Amygdala (tissue), 56 donors: ENCODE results near the gene KLK1.
A peak's percentile ranks its signal among the peaks of the same experiment; 100 is the strongest.
"Not testable (repeated sequence)": the region's sequence is repeated elsewhere in the genome, so short reads cannot be mapped to it uniquely, and the experiment has no call there.

Experiments
- DNase-seq, 56 donors: peaks; one replicate each; lab custom pipeline; 2025; lab: John Stamatoyannopoulos, UW

Gene KLK1

GRCh38 chr19:50794876-50795663, 28.5 kb downstream of the KLK1 start:
- DNase-seq, result no peak

DNA sequence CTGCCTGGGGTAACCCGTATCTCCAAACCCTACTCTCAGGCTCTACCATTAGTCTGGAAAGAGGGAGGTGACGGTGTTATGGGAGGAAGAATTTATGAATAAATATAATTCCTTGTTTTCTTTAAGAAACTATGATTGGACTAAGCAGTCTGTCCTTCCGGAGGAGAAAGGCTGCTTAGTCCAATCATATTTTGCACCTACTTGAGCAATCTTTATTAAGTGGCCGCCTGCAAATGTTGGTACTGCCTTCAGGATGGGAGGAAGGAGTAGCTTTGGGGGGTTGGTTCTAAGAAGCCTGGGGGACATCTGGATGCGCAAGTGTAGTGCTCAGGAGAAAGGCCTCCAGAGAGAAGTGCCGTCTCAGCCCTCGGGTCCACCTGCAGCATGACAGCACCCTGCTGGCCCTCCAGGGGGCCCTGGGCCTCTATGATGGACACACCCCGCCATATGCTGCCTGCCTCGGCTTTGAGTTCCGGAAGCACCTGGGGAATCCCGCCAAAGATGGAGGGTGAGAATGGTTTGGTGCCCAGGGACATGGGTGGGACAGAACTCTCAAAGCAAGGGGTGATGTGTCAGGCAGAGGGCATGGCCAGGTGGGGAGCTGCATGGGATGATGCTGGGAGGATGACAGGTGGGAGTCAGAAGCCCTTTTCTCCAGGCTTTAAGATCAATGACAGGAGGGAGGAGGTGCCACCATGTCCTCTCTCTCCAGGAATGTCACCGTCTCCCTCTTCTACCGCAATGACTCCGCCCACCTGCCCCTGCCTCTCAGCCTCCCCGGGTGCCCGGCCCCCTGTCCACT, 29.3 kb downstream of the KLK1 start:
- peak in 4 of 56 donors; percentile 4 to 26 (median 13) for DNase-seq

- DNase-seq, result no peak
These were observed 30.0 kb downstream of the KLK1 start for GRCh38 chr19:50793558-50794065.

DNA sequence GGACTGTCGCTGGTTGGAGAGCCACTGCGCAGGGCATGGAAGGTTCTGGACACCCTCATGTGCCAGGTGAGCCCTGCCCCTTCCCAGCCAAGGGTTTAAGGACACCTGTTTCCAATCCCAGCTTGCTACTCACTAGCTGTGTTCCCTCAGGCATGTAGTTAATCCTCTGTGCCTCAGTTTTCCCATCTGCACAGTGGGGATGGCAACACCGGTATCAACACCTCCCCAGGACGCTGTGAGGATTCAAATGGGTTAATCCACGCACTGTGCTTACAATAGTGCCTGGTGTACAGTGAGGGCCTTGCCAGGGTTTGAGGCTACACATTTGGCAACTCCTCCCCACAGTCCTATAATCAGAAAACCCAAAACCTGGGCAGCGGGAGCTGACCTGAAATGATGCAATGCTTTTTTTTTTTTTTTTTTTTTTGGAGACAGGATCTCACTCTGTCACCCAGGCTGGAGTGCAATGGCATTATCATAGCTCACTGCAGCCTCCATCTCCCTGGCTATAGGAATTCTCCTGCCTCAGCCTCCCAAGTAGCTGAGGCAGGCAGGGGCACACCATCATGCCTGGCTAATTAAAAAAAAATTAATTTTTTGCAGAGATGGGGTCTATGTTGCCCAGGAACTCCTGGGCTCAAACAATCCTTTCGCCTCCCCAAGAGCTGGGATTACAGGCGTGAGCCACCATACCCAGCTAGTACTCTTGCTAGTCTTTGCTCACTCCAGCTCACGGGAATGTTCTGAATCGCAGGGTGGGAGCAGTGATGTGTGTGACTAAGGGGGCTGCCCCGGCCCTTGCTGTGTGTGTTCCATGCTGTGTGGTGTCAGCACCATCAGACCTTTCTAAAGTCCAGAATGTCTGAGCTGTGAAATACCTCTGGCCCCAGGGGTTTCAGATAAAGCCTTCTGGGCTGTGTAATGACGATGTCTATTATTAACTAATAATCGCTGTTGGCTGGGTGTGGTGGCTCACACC, 31.0 kb downstream of the KLK1 start:
- no peak for DNase-seq

GRCh38 chr19:50791594-50792271, 31.9 kb downstream of the KLK1 start:
- no peak for DNase-seq

DNA sequence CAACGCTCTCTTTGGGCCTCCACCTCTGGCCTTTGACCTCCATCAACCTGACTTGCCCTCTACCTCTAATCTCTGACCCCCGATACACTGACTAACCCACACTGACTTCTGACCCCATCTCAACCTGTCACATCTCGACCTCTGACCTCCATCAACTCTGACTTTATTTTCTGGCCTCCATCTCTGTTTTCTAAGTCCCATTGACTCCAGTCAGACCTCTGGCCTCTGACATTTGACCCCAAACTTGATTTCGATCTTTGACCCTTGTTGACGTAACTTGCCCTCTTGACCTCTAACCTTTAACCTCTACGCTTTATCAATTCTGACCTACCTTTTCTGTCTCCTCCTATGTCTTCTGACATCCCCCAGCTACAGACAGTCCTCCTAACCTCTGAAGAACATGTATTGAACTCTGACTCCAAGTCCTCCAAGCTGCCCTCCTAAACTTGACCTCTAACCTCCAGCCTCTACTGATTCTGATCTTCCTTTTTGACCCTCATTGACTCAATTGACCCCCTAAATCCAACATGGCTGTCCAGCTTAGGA, 32.6 kb downstream of the KLK1 start:
- DNase-seq, result no peak

GRCh38 chr19:50790396-50790795, 33.2 kb downstream of the KLK1 start, which contains the start of gene ACP4:
Gene ACP4, plus strand, starts transcription at chr19:50790415. Its CDS starts 0 bp downstream, at chr19:50790415.
- no peak for DNase-seq

DNA sequence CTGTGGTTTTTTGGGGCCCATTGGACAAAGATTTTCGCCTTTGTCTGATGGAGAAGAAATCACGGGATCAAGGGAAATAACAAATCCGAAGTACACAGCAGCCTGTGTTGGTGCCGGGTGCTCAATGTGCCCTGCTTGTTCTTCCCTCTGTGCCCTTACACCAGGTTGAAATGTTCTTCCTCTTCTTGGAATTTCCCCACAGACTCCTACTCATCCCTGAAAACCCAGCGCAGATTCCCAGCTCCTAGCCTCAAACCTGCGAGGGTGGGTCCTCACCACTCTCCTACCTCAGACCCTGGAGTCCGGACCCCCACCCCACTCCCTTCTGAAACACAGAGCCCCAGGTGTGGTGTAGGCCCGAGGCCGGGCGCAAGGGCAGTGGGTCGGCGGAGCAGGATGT, 38.3 kb downstream of the KLK1 start:
- no peak for DNase-seq

DNA sequence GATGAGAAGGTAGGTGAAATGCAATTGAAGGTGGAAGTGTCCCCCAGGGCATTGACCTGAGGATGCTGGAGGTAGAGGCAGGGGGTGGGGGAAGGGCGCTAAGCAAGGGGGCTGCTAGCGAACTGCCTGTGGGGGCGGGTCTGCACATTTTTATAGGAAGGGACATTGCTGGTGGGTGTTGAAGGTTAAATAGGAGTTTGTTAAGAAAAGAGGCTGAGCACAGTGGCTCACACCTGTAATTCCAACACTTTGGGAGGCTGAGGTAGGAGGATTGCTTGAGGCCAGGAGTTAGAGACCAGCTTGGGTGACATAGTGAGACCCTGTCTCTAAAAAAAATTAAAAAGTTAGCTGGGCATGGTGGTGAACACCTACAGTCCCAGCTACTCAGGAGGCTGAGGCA, 38.9 kb downstream of the KLK1 start:
- DNase-seq, result no peak

GRCh38 chr19:50783848-50784152, 39.8 kb downstream of the KLK1 start:
- DNase-seq, result not testable (repeated sequence)

GRCh38 chr19:50780753-50781435, 42.7 kb downstream of the KLK1 start:
- no peak for DNase-seq

GRCh38 chr19:50779504-50780457, 43.8 kb downstream of the KLK1 start:
- DNase-seq, result no peak

DNA sequence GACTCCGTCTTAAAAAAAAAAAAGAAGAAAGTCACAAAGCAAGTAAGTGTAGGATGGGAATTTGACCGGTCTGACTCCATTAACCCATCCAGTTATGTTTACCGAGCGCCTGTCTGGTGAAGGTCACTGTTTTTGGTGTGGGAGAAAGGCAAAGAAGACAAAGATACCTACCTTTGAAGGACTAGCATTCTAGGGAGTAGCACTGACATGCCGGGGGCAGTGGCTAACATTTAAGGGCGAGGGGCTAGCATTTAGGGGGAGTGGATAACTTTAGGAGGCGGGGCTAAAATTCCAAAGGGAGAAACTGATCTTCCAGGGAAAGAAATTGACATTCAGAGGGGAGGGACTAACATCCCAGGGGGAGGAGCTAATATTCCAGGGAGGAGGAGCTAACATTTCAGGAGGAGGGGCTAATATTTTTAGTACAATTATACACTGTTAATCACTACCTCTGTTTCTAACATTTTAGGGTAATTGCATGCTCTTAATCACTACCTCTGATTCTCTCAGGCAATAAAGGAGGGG, 44.6 kb downstream of the KLK1 start:
- DNase-seq, result no peak

DNA sequence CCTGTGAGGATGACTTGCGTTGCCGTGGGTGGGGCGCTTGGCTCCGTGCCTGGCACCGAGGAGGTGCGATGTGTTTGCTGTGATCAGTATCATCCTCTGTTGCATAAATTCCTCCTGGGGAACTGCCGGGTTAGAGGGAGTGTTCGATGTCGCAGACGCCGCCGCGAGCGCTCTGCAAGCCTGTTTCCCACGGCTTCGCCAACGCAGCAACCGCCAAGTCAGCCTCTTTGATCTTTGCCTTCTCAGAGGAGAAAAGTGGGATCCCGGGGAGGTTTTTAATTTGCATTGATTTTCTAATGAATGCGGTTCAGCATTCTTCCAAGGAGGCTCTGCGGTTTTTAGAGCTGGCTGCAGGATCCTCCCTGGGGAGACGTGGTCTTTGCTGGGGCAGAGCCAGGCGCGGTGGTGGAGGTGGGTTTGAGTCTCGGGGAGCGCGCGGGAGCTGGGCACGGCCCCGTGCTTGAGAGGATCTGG, 45.7 kb downstream of the KLK1 start:
- no peak for DNase-seq

GRCh38 chr19:50777261-50777660, 46.3 kb downstream of the KLK1 start:
- no peak for DNase-seq

DNA sequence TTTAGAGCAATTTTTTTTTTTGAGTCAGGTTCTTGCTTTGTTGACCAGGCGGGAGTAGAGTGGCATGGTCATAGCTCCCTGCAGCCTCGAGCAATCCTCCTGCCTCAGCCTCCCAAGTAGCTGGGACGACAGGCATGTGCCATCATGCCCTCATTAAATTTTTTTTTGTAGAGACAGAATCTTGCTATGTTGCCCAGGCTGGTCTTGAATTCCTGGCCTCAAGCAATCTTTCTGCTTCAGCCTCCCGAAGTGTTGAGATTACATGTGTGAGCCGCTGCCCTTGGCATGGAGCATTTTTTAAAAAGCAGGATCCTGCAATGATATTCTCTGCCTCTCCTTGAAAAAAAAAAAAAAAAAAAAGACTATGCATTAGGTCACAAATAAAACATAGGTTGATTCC, 47.5 kb downstream of the KLK1 start:
- DNase-seq, result no peak

DNA sequence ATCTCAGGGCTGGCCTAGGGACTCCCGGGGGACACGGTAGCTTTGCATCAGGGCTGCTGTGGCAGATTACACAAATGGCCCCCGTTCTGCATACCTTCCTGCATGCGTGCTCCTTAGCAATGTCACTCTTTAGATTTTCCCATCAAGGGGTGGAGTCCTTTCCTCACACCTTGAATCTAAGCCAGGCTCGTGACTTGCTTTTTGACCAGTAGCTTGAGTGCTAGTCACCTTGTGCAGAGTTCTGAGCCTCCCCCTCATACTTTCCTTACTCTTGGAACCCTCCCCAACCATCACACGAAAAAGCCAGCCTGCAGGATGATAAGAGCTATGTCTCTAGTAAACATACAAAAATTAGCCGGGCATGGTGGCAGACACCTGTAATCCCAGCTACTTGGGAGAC, 50.1 kb downstream of the KLK1 start:
- DNase-seq, result not testable (repeated sequence)
